T-helper 2 cell treated with Interferon-gamma antibody and Interleukin-4, amounts not matched to agents 100 ng/mL and 5 ng/mL, for 36 hours (primary cell): ENCODE results near the gene F11R. TPM values are rescaled to one million over a fixed set of nuclear protein-coding genes. Genes with fewer than 3 reads are reported as not detected.
"Not testable (repeated sequence)": the region's sequence is repeated elsewhere in the genome, so short reads cannot be mapped to it uniquely, and the experiment has no call there.

Source experiments
- intact Hi-C: fragments of 100-400 bp; cut with micrococcal nuclease; formaldehyde crosslinking; loops from one replicate; pipeline ENCODE4 v1.15.1; 2023
- total RNA-seq: library from RNA; stranded (reverse); gene quantifications from 2 replicates; pipeline ENCODE4 v1.2.3, GENCODE V29; 2022

Gene F11R
- total RNA-seq, 1 donor from 2014 or later: 16.8 TPM

DNA sequence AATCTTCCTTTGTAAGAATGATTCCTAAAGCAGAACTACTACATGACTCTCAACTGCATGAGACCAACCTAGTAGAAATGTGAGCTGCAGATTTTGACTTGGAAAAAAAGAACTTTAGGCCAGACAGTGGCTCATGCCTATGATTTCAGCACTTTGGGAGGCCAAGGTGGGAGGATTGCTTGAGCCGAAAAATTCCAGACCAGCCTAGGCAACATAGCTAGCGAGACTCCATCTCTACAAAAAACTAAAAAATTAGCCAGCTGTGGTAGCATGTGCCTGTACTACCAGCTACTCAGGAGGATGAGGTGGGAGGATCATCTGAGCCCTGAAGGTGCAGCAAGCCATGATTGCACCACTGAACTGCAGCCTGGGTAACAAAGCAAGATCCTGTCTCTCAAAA lies 41.7 kb downstream of the F11R start:
- intact Hi-C loops: no loop called here

DNA sequence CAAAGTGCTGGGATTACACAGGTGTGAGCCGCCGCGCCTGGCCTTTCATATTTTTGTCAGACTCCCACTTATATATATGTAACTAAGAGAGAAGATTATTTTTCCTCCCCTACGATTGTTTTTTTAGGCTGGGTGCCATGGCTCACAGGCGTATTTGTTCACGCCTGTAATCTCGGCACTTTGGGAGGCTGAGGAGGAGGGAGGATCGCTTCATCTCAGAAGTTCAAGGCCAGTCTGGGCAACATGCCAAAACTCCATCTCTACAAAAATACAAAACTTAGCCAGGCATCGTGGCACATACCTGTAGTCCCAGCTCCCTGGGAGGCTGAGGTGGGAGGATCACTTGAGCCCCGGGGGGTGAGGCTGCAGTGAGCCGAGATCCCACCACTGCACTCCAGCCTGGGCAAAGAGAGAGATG lies 42.4 kb downstream of the F11R start:
- intact Hi-C loops: no loop called here

DNA sequence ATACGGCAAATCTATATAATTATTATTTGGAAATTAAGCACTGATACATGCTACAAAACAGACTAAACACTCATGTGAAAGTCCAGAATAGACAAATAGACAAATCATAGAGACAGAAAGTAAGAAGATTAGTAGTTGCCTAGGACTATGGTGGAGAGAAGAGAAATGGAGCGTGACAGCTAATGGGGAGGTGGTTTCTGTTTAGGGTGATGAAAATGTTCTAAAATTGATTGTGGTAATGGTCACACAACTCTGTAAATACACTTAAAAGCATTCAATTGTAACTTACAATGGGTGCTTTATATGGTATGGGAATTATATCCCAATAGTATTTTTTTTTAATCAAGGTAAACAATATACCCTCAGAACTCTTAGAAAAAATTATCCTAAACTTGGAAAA lies 45.9 kb downstream of the F11R start:
- intact Hi-C loops: no loop called here

DNA sequence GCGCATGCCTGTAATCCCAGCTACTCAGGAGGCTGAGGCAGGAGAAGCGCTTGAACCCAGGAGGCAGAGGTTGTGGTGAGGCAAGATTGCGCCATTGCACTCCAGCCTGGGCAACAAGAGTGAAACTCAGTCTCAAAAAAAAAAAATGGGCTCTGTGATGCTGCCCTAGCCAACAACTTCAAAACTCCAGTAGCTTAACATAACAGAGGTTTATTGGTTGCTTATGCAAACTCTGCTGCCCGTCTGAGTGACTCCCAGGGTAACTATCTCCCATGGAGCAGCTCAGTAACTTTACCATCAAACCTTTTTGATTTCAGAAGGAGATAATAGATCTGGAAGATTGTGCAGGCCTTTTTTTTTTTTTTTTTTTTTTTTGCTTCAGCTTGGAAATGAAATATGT lies 47.5 kb downstream of the F11R start:
- intact Hi-C loops: no loop called here

DNA sequence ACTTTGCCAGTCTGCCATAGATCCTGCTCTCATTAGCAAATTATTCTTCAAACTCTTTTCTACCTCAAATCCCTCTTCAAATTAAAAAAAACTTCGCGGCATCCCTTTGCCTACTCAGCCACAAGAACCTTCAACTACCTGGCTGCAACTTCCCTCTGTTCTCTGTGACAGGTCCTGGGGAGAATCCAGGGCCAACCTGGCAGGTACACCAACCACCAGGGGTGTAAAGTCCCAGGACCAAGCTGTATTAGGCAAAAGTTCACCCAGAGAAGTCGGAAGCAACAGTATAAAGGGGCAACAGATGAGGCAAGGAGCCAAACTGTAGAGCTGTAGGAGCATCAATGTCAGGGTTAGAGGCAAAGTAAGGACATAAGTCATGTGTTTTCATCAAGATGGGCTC lies 48.0 kb downstream of the F11R start:
- intact Hi-C loops: no loop called here

DNA sequence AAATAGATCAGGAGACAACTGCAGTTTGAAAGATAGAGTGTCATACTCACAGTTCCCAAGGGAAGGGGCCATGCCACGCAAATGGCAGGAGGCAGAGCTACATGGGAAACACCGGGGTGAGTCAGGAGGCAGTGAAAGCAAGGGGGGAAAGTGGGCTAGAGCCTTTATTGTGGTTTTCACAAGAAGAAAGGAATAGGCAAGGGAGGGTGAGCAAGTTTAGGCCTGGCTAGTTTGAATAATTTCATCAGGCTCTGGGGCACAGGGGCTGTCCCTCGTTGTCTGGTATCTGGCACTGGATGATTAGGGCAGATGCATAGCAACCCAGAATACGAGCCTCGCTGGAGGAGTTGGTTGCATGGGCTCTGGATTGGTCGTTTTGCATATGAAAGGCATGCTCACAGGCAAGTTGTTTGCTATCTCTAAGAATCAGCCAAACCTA lies 49.3 kb downstream of the F11R start:
- intact Hi-C loops: no loop called here

DNA sequence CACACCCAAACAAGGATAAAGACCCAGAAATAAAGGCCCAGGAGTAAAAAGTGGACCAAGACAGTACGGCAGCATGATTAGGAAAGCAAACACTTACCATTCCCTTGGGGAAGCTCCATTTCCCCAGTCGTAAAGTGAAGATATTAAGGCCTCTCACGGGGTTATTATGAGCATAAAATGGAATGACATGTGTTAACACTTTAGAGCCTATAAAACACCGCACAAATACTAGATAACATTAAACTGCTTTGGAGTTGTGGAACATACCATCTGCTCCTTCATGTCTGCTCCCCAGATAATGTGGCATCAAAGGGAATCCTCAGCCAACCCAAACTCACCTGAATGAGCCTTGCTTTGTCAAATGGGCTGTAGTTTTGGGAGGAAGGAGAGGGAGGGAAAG lies 57.4 kb downstream of the F11R start:
- intact Hi-C loops: no loop called here

DNA sequence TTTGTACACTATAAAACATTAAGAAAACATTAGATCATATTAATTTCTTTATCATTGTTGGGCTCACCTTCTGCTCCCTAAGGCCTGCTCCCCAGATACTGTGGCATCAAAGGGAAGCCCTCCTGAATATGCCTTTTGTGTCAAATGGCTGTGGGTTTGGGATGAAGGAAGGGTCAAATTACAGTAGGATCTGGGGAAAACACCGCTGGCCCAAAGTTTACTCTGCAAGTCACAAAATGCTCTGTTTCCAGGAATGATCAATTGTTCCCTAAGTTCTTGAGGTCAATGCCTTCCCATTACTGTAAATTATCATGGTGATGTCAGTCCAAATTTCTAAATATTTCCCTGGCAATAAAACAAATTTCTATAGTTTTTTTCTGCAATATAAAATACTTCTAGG lies 59.5 kb downstream of the F11R start:
- intact Hi-C loops: no loop called here

DNA sequence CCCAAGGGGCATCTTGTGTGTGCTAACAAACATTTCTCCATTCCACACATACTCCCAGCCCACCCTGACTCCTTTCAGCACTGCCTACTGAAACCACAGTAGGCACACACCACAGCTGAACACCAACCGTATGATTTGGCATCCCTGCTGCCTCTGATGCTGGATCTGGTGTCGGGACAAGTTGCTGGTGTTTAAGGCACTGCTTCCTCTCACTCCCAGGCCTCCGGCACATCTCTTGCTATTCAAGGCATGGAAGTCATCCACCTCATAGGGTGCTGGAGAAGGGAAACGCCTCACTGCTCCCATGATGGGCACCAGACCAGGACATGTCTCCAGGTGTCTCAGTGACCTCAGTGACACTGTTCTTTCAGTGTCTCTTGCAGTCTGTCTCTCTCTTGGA lies 64.0 kb downstream of the F11R start:
- intact Hi-C loops: no loop called here

DNA sequence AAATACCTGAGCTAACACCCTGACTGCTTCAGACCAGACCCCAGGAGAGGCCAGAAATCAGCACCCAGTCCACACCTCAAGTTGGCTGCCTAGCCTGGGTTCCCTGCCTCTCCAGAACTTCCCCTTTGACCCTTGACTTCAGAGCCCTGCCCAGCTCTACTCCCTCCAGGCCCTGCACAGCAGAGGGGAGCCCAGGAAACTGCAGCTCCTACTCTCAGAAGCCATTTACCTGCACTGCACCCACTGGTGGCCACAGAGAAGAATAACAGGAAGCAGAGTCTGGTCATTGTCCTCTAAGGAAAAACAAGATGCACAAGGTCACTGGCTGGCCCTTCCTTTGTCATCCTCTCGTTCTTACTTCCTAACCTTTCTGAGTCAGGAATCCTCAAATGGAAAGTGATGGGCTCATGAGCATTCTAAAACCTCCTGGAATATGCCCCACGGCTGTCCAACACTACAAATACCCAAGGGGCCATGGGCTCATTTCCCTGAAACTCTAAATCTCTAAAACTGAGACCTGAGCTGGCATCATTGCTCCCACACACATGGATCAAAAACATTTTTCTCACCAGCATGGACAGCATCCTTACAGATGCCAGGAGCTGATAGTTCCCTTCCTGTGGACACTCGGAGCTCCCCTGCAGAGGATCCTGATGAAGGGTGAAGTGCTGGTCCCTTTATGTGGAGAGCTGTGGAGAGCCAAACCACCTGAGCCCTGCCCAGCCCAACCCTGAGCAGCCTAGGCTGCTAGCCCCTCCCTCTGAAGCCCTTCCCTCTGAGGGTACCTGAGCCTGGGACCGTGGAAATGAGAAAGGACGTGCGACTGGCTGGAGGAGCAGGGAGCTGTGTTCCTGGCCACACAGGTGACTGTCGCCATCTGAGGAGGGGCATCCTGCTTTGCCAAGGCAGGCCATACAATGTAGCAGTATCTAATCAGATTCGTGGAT lies 66.5 kb downstream of the F11R start, which contains the start of gene ITLN2:
Gene ITLN2 (minus strand): TSS at position 652 of the 947 bp plus-strand sequence. CDS start 68 bp downstream, at position 584.
- intact Hi-C loops: loop anchor here (1.0 kb wide), 1 partner anchor 228 kb away; no protein-coding TSS in a partner anchor

DNA sequence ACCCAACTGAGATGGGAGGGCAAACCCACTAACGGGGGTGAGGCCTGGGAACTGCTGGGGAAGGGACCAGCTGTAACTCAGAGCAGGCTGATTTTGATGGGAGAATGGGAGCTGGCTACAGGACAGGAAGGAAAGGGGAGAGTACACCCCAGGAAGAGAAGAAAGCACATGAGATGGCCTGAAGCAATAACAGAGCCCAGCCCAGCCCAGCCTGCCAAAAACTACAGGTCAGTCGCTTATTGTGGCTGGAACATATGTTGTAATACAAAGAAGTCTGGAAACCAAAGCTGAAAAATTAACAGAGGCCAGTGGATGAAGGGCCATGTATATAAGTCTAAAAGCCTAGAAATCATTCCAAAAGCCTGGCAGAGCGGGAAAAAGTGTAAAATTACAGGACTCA lies 67.9 kb downstream of the F11R start:
- intact Hi-C loops: no loop called here

DNA sequence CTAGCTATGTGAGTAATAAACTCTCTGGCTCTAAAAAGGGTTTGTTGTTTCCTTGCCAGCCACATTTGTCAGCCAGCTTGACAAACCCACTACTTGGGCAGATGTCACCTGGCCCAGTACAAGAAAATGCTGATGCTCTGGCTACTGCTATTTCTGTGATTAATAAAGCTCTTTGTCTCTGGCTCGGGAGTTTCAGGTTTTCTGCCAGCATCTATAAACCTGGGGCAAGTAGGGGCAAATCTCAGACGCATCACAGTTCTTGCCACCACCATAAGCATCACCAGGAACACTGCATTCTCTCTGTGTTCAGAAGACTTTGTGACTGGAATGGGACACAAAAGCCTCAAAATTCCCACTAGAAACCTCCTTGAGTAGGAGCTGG lies 68.8 kb downstream of the F11R start:
- intact Hi-C loops: no loop called here

DNA sequence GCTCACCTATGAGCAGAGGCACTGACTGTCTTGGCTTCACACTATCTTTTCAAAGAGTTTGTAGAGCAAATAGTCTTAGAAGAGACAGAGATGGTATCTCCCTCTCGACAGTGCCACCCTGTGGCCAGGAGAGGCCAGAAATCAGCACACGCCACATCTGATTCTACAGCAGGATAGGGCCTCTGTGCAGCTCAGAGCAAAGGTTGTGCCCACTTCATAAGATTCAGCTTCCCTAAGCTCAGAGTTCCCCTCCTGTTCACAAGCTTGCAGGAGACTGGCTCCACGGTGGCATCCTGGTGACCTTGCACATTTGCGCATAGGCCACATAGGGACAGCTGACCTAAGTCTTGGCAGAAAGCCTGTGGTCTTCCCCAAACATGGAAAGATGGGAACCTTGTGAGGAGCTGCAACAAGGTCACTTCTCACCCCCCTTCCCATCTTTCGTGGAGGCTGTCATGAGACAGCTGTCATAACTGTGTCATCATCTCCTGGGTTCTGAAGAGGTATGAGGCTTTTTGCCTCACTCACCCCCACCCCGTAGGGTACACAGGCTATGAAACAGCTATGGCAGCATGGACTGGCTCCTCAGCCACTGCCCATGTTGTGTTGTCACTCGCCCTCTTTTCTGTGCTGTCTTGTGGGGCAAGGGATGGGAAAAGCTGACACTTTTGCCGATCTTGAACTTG lies 69.4 kb downstream of the F11R start:
- intact Hi-C loops: loop anchor here (1.0 to 2.0 kb wide), 3 partner anchors 116 to 270 kb away; no protein-coding TSS in a partner anchor

DNA sequence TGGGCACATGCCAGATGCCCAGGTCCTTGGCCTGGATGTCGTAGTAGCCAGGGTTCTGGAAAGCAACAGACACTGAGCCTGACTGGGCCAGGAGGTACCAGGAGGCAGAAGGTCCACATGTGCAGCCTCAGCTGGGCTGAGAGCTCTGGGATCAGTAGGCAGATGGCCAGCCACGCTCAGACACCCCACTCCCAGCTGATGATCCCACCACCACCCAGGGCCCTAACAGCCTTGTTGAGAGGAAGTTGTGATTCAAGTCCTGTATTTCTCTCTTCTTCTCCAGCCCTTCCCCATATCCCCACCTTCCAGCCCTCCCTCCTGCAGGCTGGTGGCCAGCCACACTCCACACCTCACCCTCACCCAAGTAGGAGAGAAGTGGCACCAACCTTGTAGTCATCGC lies 70.3 kb downstream of the F11R start:
- intact Hi-C loops: loop anchor here (1.0 to 2.0 kb wide), 3 partner anchors 115 to 269 kb away; no protein-coding TSS in a partner anchor

DNA sequence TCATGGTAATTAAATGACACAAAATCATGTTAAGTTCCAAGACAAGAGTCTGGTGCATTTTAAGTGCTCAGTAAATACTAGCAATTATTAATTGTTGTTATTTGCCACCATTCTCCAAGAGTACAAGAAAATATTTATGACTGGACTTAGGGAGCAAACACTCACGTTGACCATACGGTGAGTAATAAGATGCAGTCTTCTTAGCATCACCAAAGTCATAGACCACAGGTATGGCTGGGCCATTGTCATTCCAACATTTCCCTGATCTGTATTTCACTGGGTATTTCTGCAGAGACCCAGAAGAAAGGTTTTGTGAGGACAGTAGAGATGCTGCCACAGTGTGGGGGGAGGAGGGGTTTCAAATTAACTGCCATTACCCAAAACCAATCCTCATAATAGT lies 71.1 kb downstream of the F11R start:
- intact Hi-C loops: loop anchor here (2.0 kb wide), 1 partner anchor 173 kb away; no protein-coding TSS in a partner anchor

DNA sequence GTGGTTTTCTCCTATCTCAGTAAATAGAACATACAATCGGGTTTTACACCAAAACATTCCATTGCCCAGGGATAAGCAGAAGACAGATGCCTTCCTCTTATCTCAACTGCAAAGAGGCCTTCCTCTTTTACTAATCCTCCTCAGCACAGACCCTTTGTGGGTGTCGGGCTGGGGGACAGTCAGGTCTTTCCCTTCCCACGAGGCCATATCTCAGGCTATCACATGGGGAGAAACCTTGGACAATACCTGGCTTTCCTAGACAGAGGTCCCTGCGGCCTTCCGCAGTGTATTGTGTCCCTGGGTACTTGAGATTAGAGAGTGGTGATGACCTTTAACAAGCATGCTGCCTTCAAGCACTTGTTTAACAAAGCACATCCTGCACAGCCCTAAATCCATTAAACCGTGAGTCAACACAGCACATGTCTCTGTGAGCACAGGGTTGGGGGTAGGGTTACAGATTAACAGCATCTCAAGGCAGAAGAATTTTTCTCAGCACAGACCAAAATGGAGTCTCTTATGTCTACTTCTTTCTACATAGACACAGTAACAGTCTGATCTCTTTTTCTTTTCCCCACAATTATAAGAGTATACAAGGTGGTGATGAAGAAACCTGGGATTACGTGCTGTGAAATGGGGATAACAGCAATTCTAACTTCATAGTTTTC lies 71.6 kb downstream of the F11R start:
- intact Hi-C loops: not testable (repeated sequence)

DNA sequence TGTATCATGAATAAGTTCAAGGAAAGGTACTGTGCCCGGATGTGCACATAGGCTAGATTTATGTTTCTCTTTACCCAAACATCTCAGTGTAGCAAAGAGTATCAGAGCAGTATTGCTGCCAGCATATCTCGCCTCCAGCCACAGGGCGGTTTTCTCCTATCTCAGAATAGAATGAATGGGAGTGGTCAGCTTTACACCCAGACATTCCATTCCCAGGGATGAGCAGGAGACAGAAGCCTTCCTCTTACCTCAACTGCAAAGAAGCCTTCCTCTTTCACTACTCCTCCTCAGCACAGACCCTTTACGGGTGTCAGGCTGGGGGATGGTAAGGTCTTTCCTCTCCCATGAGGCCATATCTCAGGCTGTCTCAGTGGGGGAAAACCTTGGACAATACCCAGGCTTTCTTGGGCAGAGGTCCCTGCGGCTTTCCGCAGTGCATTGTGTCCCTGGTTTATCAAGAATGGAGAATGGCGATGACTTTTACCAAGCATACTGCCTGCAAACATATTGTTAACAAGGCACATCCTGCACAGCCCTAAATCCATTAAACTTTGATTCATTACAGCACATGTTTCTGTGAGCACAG lies 73.7 kb downstream of the F11R start:
- intact Hi-C loops: not testable (repeated sequence)

DNA sequence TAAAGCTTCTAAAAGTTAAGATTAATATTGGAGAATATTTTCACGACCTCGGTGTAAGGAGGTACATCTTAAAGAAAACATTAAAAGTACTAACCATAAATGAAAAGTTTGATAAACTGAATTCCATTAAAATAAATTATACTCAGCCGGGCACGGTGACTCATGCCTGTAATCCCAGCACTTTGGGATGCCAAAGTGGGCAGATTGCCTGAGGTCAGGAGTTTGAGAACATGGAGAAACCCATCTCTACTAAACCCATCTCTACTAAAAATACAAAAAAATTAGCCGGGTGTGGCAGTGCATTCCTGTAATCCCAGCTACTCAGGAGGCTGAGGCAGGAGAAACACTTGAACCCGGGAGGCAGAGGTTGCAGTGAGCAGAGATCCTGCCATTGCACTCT lies 75.1 kb downstream of the F11R start:
- intact Hi-C loops: not testable (repeated sequence)
